Neural crest cell (in vitro differentiated cells): ENCODE measurements around the gene CYP4F2. TPM values are rescaled to one million over a fixed set of nuclear protein-coding genes. Genes with fewer than 3 reads are reported as not detected.

ENCODE experiments used
- DNase-seq: peaks from one replicate; pipeline ENCODE4 v3.0.0; 2021; ENCODE audit warnings: low read depth, mixed read lengths, low spot score
- H3K27ac Mint-ChIP-seq: one replicate; pipeline ENCODE4 v1.8.0; 2021; ENCODE audit warnings: mild to moderate bottlenecking, mixed read lengths; ENCODE audit not compliant: unreplicated experiment
- H3K27me3 Mint-ChIP-seq: 2 replicates; pipeline ENCODE4 v1.8.0; 2021; ENCODE audit warnings: low read depth, mild to moderate bottlenecking, mixed read lengths
- H3K36me3 Mint-ChIP-seq: 2 replicates; pipeline ENCODE4 v1.8.0; 2021; ENCODE audit warnings: low read depth, mild to moderate bottlenecking, mixed read lengths
- H3K4me1 Mint-ChIP-seq: 2 replicates; pipeline ENCODE4 v1.8.0; 2021; ENCODE audit warnings: mixed read lengths
- H3K4me3 Mint-ChIP-seq: one replicate; pipeline ENCODE4 v1.8.0; 2021; ENCODE audit warnings: mild to moderate bottlenecking, mixed read lengths
- H3K9me3 Mint-ChIP-seq: 2 replicates; pipeline ENCODE4 v1.8.0; 2021; ENCODE audit warnings: mixed read lengths
- long read RNA-seq: library from polyadenylated mRNA; unstranded; transcript quantifications from one replicate; pipeline ENCODE4 v2.0.0, GENCODE V29; 2020
- total RNA-seq: library from RNA; stranded (reverse); gene quantifications from 2 replicates; pipeline ENCODE4 v1.2.1, GENCODE V29; 2021
- TF ChIP-seq, protein P1 (sequence below): fragments of 200-600 bp; sonication (generic); conservative IDR thresholded peaks from 2 replicates; pipeline ENCODE4 v1.5.0; 2021; ENCODE audit warnings: antibody characterized with exemption, mild to moderate bottlenecking

The CYP4F2 gene, protein sequence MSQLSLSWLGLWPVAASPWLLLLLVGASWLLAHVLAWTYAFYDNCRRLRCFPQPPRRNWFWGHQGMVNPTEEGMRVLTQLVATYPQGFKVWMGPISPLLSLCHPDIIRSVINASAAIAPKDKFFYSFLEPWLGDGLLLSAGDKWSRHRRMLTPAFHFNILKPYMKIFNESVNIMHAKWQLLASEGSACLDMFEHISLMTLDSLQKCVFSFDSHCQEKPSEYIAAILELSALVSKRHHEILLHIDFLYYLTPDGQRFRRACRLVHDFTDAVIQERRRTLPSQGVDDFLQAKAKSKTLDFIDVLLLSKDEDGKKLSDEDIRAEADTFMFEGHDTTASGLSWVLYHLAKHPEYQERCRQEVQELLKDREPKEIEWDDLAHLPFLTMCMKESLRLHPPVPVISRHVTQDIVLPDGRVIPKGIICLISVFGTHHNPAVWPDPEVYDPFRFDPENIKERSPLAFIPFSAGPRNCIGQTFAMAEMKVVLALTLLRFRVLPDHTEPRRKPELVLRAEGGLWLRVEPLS
- not detected in 2 replicates for total RNA-seq
- long read RNA-seq: 0 reads

DNA sequence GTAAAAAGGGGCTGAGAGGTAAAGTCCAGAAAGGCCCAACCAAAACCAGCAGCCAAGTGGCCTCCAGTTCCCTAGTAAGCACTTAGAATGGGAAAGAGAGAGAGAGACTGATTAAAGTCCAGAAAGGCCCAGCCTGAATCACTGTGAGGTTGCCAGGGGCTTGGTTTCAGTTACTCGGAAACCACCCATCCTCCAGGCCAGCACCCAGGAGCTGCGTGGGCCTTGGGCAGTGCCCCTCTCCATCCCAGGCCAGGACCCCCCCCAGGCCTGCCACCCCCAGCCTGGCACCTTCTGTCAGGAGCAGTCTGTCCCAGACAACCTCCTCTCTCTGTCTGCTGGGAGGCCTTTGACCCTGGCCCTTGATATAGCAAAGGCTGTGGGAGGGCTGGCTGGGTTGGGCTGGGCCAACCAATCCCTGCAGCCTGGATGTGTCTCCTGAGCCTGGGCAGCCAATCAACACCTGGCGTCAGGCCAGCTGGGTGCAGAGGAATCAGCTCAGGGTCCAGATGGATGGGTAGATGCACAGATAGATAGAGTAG is at the start of gene CYP4F2:
CYP4F2 (minus strand) TSS at position 337 of the 539 bp plus-strand sequence. CDS start 463 bp downstream, outside the sequence.
- Mint-ChIP-seq H3K4me3 (no peak within 1 kb of the TSS), H3K4me1 (no peaks in the 10 kb centered on the region), H3K9me3 (peaks cover 14% of the 10 kb centered on the region), H3K27ac (no peak within 1 kb of the TSS), H3K27me3 (no peaks in the 10 kb centered on the region), H3K36me3 (peaks cover 6% of the 10 kb centered on the region)
- TF ChIP-seq, protein P1, sequence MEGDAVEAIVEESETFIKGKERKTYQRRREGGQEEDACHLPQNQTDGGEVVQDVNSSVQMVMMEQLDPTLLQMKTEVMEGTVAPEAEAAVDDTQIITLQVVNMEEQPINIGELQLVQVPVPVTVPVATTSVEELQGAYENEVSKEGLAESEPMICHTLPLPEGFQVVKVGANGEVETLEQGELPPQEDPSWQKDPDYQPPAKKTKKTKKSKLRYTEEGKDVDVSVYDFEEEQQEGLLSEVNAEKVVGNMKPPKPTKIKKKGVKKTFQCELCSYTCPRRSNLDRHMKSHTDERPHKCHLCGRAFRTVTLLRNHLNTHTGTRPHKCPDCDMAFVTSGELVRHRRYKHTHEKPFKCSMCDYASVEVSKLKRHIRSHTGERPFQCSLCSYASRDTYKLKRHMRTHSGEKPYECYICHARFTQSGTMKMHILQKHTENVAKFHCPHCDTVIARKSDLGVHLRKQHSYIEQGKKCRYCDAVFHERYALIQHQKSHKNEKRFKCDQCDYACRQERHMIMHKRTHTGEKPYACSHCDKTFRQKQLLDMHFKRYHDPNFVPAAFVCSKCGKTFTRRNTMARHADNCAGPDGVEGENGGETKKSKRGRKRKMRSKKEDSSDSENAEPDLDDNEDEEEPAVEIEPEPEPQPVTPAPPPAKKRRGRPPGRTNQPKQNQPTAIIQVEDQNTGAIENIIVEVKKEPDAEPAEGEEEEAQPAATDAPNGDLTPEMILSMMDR: no peak
- no peak for DNase-seq

DNA sequence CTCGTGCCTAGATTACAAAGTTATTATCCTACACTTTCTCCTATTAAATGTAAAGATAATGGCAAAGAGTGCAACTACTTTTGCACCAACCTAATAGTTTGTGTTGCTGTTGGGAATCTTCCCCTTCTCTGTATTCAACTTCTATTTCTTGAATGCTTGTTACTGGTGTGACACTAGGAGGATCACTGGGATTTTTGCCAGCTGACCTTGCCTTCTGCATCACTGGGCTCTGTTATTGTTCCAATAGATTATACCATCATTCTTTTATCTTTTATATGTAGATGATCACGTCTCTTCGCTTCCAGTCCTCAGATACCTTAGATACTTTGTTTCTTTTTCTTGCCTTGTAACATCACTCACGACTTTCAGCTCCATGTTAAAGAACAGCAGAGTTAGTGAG is 47.4 kb upstream of the CYP4F2 start:
- peaks cover 20% of the 10 kb centered on the region for H3K9me3 Mint-ChIP-seq

DNA sequence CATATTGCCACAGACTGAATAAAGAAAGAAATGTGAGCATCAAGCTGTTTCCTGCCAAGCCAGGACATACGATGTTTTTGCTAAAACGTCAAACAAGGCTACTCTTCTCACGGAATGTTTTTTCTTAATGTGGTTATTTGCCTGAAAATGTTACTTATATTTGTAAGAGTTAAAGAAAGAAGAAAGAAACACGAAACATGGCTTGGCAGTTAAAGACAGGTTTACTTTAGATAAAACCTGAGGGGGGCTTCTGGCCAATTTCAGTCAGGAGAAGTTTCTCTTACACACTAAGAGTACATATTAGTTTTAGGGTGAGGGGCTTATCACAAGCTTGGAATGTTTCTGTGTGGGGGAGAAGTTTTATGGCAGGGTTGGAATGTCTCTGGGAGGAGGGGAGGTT is 46.5 kb upstream of the CYP4F2 start:
- H3K9me3 Mint-ChIP-seq: peaks cover 22% of the 10 kb centered on the region
- peaks cover 6% of the 10 kb centered on the region for H3K36me3 Mint-ChIP-seq
- no peak overlapping the region for H3K4me3 Mint-ChIP-seq

More for the DNA sequence above, 47.4 kb upstream of the CYP4F2 start:
- Mint-ChIP-seq H3K4me1 (no peaks in the 10 kb centered on the region), H3K4me3 (no peak overlapping the region), H3K27me3 (no peaks in the 10 kb centered on the region), H3K27ac (no peak overlapping the region), H3K36me3 (peaks cover 7% of the 10 kb centered on the region)
- TF ChIP-seq, protein P1: no peak
- no peak for DNase-seq

DNA sequence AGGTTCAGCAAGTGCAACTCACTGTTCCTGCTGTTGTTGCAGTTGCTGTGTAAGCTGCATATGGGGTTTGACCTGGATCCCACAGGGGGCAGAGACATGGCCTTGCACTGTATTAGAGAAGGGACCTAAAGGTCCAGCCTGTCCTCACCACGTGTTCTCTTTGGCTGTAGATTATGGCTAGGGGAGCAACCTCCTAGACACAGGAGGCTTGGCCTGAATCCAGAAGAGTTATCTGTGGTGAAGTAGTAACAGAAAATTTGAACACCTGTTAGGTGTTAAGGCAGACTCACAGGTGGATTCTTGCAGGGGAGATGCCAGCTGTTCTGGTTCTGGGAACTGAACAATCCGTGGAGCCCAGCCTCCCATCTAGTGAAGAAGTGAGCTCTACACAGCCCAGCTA is 39.9 kb upstream of the CYP4F2 start:
- TF ChIP-seq, protein P1: no peak

More for the DNA sequence above, 46.5 kb upstream of the CYP4F2 start:
- H3K27me3 Mint-ChIP-seq: no peaks in the 10 kb centered on the region
- no peak for DNase-seq
- TF ChIP-seq, protein P1: no peak
- no peak overlapping the region for H3K27ac Mint-ChIP-seq
- H3K4me1 Mint-ChIP-seq: no peaks in the 10 kb centered on the region

DNA sequence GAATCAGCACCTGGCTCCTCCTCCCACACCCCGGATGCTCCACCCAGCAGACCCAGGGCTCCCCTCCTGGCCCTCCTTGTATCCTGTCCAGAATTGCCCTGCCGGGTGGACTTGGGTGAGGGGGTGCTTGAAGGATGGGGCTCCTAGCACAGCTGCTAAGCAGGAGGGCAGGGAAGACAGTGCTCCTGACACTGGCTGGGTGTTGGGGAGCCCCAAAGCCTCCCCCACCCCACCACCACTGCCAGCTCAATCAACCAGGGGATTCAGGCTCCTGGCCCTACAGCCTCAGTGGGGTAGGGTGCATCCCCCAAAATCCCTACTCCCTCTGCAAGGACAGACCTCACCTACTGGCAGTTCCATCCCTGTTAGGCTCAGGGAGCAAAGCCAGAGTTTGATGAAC is 39.1 kb upstream of the CYP4F2 start:
- no peak for DNase-seq
- Mint-ChIP-seq H3K27me3 (no peaks in the 10 kb centered on the region), H3K9me3 (peaks cover 10% of the 10 kb centered on the region), H3K36me3 (peaks cover 3% of the 10 kb centered on the region), H3K4me3 (no peak overlapping the region), H3K27ac (no peak overlapping the region), H3K4me1 (no peaks in the 10 kb centered on the region)
- TF ChIP-seq, protein P1: no peak

More for the DNA sequence above, 39.9 kb upstream of the CYP4F2 start:
- no peak overlapping the region for H3K27ac Mint-ChIP-seq
- H3K36me3 Mint-ChIP-seq: peaks cover 3% of the 10 kb centered on the region
- H3K9me3 Mint-ChIP-seq: peaks cover 13% of the 10 kb centered on the region
- no peaks in the 10 kb centered on the region for H3K4me1 Mint-ChIP-seq
- H3K27me3 Mint-ChIP-seq: no peaks in the 10 kb centered on the region
- H3K4me3 Mint-ChIP-seq: no peak overlapping the region
- DNase-seq: no peak
